Epithelial cell of prostate (primary cell): ENCODE measurements around the gene GATA5.

Experiments used
- DNase-seq: peaks from one replicate; pipeline ENCODE4 v3.0.0-alpha.2; 2011; ENCODE audit warnings: low read depth, low spot score
- H3K27ac ChIP-seq: fragments of 450-650 bp; 2 replicates; pipeline ENCODE4 v1.5.1; 2017; ENCODE audit warnings: mild to moderate bottlenecking

The GATA5 gene

GRCh38 chr20:62489186-62489931, 13.6 kb upstream of the GATA5 start:
- no peak overlapping the region for H3K27ac ChIP-seq
- DNase-seq: peak; percentile 34

DNA sequence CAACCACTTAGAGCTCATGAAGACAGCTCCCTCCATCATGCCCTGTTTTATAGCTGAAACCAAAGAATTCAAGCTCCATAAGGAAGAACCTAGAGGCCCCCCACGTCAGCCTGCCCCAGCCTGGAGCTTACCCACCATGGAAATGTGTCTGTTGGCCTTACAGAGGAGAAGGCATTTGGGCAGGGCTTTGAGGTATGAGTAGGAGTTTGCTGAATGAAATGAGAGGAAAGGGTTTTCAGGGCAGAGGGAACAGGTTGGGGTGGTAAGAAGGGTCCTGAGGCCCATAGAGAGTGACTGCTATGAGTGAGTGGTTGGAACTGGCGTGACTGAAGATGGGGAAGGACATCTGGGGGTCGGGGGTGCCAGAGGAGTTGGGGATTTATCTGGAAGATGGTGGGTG, 12.7 kb upstream of the GATA5 start:
- no peak for DNase-seq
- H3K27ac ChIP-seq: no peak overlapping the region

DNA sequence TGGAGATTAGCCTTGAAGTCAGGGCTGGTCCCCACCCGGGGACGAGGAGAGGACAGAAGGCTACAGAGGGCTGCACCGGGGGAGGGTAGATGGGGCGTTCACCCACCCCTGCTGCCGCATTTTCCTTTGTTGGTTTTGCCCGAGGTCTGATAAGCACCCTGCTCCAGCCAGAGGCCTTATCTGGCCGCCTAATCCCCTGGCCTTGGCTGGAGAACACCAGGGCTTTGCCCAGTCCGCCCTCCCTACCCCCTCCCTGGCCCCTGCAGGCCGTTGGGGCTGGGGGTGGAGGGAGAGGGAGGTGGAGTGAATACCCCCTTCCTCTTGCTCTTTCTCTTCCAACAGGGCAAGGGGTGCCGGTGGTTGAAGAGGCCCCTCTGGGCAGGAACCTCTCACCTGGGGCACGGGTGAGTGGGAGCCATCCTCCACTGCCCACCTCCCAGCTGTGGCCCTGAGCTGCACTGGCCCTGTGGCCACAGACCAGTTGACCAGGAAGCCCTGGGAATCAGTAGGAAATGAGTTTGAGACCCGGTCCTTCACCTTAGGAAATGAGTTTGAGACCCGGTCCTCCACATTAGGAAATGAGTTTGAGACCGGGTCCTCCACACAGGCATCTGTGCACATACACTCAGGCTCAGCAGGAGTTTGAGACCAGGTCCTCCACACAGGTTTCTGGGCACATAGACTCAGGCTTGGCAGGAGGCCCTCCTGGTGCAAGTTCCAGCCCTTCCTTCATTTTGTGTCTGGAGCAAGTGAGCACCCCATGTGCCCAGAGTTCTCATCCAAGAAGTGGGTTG, 12.0 kb upstream of the GATA5 start:
- no peak overlapping the region for H3K27ac ChIP-seq
- no peak for DNase-seq

- DNase-seq: no peak
- no peak overlapping the region for H3K27ac ChIP-seq
Measured at GRCh38 chr20:62487118-62487517, 11.3 kb upstream of the GATA5 start.

DNA sequence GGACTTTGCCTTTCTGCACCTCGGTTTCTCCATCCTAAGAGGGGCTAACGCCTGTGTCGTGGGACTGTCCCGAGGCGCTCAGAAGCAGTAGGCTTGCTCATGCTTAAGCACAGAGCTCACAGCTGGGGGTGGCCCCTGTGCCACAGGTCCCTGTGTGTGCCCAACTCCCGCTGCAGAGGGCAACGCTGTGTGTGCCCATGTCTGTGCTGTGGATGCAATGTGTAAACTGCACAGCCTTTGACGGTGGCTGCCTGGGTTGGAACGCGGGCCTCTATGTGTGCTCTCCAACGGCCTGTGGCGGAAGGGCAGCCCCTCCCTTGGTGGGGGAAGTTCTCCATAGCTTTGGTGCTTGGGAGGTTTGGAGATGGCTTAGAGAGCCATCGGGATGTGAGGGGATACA, 10.7 kb upstream of the GATA5 start:
- H3K27ac ChIP-seq: no peak overlapping the region
- DNase-seq: no peak

GRCh38 chr20:62485701-62486089, 9.9 kb upstream of the GATA5 start:
- DNase-seq: no peak

DNA sequence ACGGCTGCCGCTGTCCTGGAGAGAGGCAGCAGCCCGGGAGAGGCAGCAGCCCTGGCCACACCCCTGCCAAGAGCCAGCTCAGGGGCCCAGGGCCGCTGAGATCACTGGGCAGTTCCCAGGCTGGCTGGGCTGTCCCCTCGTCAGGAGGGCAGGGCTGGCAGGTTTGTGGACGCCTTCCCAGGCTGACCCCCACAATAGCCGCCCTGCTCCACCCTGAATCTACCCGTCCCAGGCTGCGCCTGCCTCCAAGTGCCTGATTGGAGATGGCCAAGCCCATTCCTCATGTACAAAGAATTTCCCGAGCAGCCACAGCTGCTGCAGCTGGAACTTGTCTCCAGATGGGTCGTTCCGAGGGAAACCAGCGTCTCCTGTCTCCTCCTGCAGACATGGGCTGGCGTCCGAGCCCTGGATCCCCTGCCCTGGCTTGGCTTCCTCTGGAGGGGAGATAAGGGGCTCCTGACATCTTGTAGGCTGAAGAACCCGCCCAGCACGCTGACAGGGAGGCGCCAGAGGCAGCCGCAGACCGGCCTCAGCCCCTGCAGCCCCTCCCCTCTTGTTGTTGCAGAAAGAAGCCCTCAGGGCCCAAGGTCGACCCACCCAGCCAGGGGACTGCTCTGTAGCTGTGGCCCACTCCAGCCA, 9.4 kb upstream of the GATA5 start:
- DNase-seq: no peak
- no peak overlapping the region for H3K27ac ChIP-seq

More at GRCh38 chr20:62485701-62486089, 9.9 kb upstream of the GATA5 start:
- H3K27ac ChIP-seq: no peak overlapping the region

DNA sequence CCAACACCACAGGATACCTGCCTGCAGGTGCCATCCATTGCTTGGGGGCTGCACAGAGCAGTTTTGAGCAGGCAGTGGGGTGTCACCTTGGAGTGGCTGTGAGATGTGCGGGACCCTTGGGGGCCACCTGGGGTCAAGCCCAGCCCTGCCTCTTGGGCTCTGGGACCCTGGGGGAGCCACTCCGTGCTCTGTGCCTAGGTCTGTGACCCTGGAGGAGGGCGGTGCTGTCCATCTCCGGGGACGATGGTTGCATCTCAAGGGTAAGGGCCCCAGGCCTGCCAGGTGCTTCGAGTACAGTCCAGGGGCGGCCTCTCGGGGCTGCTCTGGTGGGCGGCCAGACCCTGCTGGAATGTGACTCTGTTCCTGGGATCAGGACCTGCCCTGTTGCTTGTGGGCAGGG, 8.7 kb upstream of the GATA5 start:
- DNase-seq: no peak
- no peak overlapping the region for H3K27ac ChIP-seq

- DNase-seq: no peak
- no peak overlapping the region for H3K27ac ChIP-seq
Measured at GRCh38 chr20:62483613-62484458, 8.0 kb upstream of the GATA5 start.

DNA sequence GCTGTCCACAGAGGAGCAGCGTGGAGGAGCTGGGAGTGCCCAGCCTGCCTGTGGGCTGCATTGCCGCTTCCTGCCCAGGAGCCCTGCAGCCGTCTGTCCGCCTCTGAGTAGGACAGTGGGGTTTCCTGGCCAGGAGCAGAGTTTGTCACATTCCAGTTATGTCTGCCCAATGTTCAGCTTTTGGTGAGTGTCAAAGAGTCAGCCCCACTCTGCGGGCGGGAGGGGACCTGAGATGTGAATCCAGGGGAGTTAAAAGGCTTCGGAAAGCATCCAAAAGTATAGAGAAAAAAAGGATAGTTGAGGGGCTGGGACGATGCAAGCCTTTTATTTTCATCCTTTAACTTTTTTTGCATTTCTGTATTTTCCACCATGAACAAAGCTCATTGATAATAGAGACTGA, 7.2 kb upstream of the GATA5 start:
- no peak overlapping the region for H3K27ac ChIP-seq
- no peak for DNase-seq

DNA sequence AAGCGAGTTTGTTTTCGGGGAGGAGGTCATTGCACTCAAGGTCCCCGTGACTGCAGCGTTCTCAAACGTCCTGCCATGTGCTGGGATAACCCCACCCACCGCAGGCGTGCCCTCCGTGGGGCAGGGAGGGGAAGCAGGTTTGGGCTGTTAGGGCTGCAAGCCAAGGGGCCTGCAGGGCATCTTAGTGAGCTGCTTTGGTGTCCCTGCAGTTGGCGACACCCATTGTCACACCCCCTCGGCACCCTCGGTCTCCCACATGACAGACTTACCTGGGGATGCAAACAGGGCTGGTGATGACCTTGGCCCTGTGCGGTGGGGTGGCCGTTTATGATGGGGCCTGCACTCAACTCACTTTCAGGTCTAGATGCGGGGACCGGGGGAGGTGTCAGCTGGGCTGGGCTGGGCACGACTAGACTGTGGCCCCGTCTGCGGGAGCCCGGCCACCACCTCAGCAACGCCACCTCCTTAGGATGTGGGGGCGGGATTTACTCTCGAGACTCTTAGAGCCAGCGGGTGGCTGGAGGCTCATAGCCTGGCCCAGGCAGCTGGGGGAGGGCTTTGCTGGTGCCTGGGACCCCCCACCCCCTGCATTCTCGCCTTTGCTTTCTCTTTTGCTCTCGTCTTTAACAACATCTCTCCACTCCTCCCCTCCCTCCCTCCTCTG, 6.5 kb upstream of the GATA5 start:
- DNase-seq: no peak
- no peak overlapping the region for H3K27ac ChIP-seq

DNA sequence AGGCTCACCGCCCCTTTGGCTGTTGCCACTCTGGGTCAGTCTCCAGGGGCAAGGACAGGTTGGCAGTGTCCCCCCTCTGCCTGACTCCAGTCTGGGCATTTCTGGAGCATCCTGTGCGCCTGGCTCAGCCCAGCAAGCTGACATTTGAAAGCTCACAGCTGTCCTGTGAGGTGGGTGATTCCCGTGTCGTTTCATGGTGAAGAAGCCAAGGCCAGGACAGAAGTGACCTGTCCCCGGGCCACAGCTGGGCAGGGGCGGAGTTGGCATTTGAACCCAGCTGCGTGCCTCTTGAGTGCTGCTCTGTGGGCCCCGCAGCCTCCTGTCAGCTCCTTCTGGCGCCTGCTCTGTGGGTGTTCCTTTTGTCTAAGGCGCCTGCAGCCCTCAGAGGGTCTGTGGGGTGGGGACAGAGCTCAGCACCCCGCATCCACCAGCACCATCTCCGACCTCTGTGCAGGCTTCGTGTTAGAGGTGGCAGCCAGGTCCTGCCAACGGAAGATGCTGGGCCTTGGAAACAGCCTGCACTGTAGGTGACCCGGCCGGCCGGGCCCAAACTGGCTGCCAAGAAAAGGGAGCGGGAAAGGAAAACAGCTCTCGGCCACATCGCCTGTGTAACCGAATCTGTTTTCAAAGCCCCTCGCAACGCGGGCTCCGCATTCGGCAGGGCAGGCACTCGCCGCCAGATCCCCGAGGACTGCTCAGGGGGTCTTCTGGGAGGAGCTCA, 5.8 kb upstream of the GATA5 start:
- DNase-seq: no peak
- H3K27ac ChIP-seq: no peak overlapping the region

DNA sequence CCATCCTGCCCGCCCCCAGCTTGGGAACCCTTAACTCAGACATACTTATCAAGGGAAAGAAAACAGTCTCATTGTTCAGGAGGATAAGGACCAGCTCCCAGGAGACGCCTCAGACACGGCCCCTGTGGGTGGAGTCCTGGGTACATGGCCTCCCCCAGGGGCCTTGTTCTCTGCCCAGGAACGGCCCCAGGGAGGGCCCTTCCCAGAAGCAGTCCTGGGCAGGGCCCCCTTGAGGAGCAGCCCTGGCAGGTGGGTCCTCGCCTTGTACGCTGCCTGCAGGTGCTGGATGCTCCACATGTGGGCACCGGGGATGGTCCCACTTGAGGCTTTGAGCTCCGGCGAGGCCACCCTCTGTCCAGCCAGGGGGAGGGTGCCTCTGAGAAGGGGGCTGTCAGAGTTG, 4.5 kb upstream of the GATA5 start:
- no peak for DNase-seq
- H3K27ac ChIP-seq: no peak overlapping the region

- DNase-seq: no peak
Measured at GRCh38 chr20:62479656-62480055, 3.9 kb upstream of the GATA5 start.

GRCh38 chr20:62479156-62479555, 3.4 kb upstream of the GATA5 start:
- no peak for DNase-seq
- H3K27ac ChIP-seq: no peak overlapping the region

More at GRCh38 chr20:62479656-62480055, 3.9 kb upstream of the GATA5 start:
- no peak overlapping the region for H3K27ac ChIP-seq

GRCh38 chr20:62477669-62478455, 2.1 kb upstream of the GATA5 start:
- no peak for DNase-seq
- no peak overlapping the region for H3K27ac ChIP-seq

GRCh38 chr20:62476056-62476838, 452 bp upstream of the GATA5 start:
- H3K27ac ChIP-seq: no peak overlapping the region
- DNase-seq: no peak
